A549 (cell line): ENCODE measurements around the gene MTERF2. TPM values are rescaled to one million over a fixed set of nuclear protein-coding genes. Genes with fewer than 3 reads are reported as not detected.

Source experiments
- ATAC-seq, 2 experiments: fragments of 200-7000 bp in 1 of 2; fragments of >200 bp in 1 of 2; cut with Nextera tagmentation in 1 of 2; cut with Tn5 transposase in 1 of 2; 3 replicates each; pipeline versions ENCODE4 v1.8.0 to v1.9.1; 2018 to 2020; ENCODE audit warnings: mild to moderate bottlenecking in 1 of 2, moderate library complexity in 1 of 2
- CTCF ChIA-PET: fragments of 300-600 bp; sonication (Branson Sonifier 250); formaldehyde crosslinking; extraction: SDS; loops from one replicate; lab custom pipeline; 2021; ENCODE audit warnings: antibody characterized with exemption, inconsistent platforms; lab: Yijun Ruan, JAX
- POLR2A ChIA-PET: fragments of 350-600 bp; formaldehyde crosslinking; extraction: SDS; loops from one replicate; lab custom pipeline; 2021; ENCODE audit warnings: antibody characterized with exemption, inconsistent platforms; lab: Yijun Ruan, JAX
- DNase-seq, 2 experiments: peaks; one replicate each; pipeline versions ENCODE4 v3.0.0 to v3.0.0-alpha.2; 2011 to 2016; ENCODE audit warnings: low read depth in 1 of 2, low spot score in 1 of 2
- FAIRE-seq: peaks from 2 replicates; lab custom pipeline; 2011; peaks lifted over from hg19 to GRCh38; lab: Jason Lieb, UNC
- H3K27ac ChIP-seq, 2 experiments: fragments of >200 bp; sonication (Bioruptor Twin); formaldehyde crosslinking; 3 replicates each; pipeline ENCODE4 v1.5.1; 2016 to 2017
- H3K4me1 ChIP-seq: fragments of >200 bp; sonication (Bioruptor Twin); formaldehyde crosslinking; 3 replicates; pipeline ENCODE4 v1.6.1; 2016
- H3K4me2 ChIP-seq: fragments of >200 bp; sonication (Bioruptor Twin); formaldehyde crosslinking; 3 replicates; pipeline ENCODE4 v1.6.1; 2016
- H3K4me3 ChIP-seq: fragments of >200 bp; sonication (Bioruptor Twin); formaldehyde crosslinking; 3 replicates; pipeline ENCODE4 v1.5.1; 2016
- H3K9me3 ChIP-seq: fragments of >200 bp; sonication (Bioruptor Twin); formaldehyde crosslinking; 3 replicates; pipeline ENCODE4 v1.6.1; 2016
- BHLHE40 ChIP-seq: IDR thresholded peaks from 2 replicates; pipeline ENCODE4 v1.6.1; 2012; ENCODE audit warnings: low read depth, low read length, inconsistent platforms
- CBX2 ChIP-seq: fragments of 200-600 bp; sonication (generic); IDR thresholded peaks from 2 replicates; pipeline ENCODE4 v1.6.1; 2016; ENCODE audit warnings: low read depth, mild to moderate bottlenecking, borderline replicate concordance
- CHD2 ChIP-seq: fragments of 150-350 bp; IDR thresholded peaks from 2 replicates; pipeline ENCODE4 v1.6.1; 2014; ENCODE audit warnings: low read length; ENCODE audit not compliant: partially characterized antibody
- FOSB ChIP-seq: fragments of 250-450 bp; sonication (Bioruptor Pico); IDR thresholded peaks from 2 replicates; pipeline ENCODE4 v1.5.0; 2020; ENCODE audit warnings: mild to moderate bottlenecking, moderate library complexity
- FOXS1 ChIP-seq: fragments of 250-450 bp; sonication (Bioruptor Pico); IDR thresholded peaks from 2 replicates; pipeline ENCODE4 v1.5.0; 2020; ENCODE audit warnings: mild to moderate bottlenecking, moderate library complexity
- HOXB13 ChIP-seq: fragments of 250-450 bp; sonication (Bioruptor Pico); IDR thresholded peaks from 2 replicates; pipeline ENCODE4 v1.5.0; 2020; ENCODE audit warnings: low read depth, mild to moderate bottlenecking, moderate library complexity
- KDM5A ChIP-seq: fragments of 200-600 bp; sonication (generic); IDR thresholded peaks from 2 replicates; pipeline ENCODE4 v1.6.1; 2016; ENCODE audit warnings: antibody characterized with exemption, mild to moderate bottlenecking
- RARB ChIP-seq: fragments of 250-450 bp; sonication (Bioruptor Pico); IDR thresholded peaks from 2 replicates; pipeline ENCODE4 v1.8.0; 2021; ENCODE audit warnings: mild to moderate bottlenecking, moderate library complexity
- RCOR1 ChIP-seq: fragments of 150-350 bp; IDR thresholded peaks from 2 replicates; pipeline ENCODE4 v1.6.1; 2014; ENCODE audit warnings: antibody characterized with exemption, low read length, low read depth
- SMC3 ChIP-seq: fragments of >200 bp; sonication (Bioruptor Twin); formaldehyde crosslinking; IDR thresholded peaks from 3 replicates; pipeline ENCODE4 v1.6.1; 2018; ENCODE audit warnings: inconsistent platforms
- SREBF2 ChIP-seq: fragments of 450-650 bp; IDR thresholded peaks from 2 replicates; pipeline ENCODE4 v1.6.1; 2014; ENCODE audit warnings: mild to moderate bottlenecking, moderate library complexity
- TFCP2L1 ChIP-seq: fragments of 250-450 bp; sonication (Bioruptor Pico); IDR thresholded peaks from 2 replicates; pipeline ENCODE4 v1.5.0; 2021; ENCODE audit warnings: mild to moderate bottlenecking
- WGBS: methylation state at CpG from one replicate; pipeline ENCODE4 v1.1.6; 2017; ENCODE audit errors: missing lambda C conversion rate; 5-methylcytosine and 5-hydroxymethylcytosine counted together
- polyA plus RNA-seq, 4 experiments: library from polyadenylated mRNA; depleted of rRNA in 3 of 4; stranded (reverse); fragments of >200 nt; fragmentation: RNase III in 1 of 4; extraction: RNeasy Plus Mini Kit Qiagen cat#74134 plus additional on column Dnase treatment in 1 of 4; gene quantifications; 2 replicates in 3 of 4; 3 replicates in 1 of 4; pipeline ENCODE4 v1.2.3, GENCODE V29; 2011 to 2017
- TF ChIP-seq, protein P1 (sequence below): fragments of 250-450 bp; sonication (Bioruptor Pico); IDR thresholded peaks from 2 replicates; pipeline ENCODE4 v1.5.0; 2020; ENCODE audit warnings: low read depth, mild to moderate bottlenecking, moderate library complexity
- TF ChIP-seq, protein P2 (sequence below): fragments of >200 bp; sonication (Bioruptor Twin); formaldehyde crosslinking; IDR thresholded peaks from 3 replicates; pipeline ENCODE4 v1.5.1; 2016
- TF ChIP-seq, protein P3 (sequence below): fragments of >200 bp; sonication (Bioruptor Twin); formaldehyde crosslinking; IDR thresholded peaks from 2 replicates; pipeline ENCODE4 v1.6.1; 2016
- TF ChIP-seq, protein P4 (sequence below): fragments of 150-350 bp; IDR thresholded peaks from 2 replicates; pipeline ENCODE4 v1.6.1; 2014; ENCODE audit warnings: low read depth, mild to moderate bottlenecking, low read length
- TF ChIP-seq, protein P5 (sequence below): fragments of >200 bp; sonication (Bioruptor Twin); formaldehyde crosslinking; IDR thresholded peaks from 3 replicates; pipeline ENCODE4 v1.6.1; 2016

Gene MTERF2
- polyA plus RNA-seq, 2 of the 4 experiments (the other 2 are of a cell fraction), result 13.9 to 14.5 TPM

DNA sequence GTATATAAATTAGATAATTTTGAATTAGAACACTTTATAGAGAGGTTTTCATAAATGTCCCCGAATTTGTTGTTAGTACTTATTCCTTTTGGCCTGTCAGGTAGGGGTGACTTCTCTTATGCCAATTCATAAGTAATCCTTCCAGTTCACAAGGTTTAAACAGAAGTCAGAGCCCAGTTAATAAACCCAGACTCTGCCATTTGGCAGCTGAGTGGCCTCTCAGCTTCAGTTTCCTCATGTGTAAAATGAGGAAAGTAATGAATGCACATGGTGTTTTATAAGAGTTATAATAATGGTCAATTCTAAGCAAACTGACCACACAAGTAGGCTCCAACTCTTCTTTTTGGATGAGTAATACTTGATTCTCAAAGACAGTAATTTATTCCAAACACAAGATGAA, 10.3 kb downstream of the MTERF2 start:
- FAIRE-seq (no peak), ATAC-seq (no peak), DNase-seq (no peak)
- 68% methylated on average over 1 of the region's 1 CpG for WGBS
- Histone ChIP-seq H3K4me2 (peak overlapping the region; percentile 35), H3K4me1 (peaks cover 25% of the 10 kb centered on the region), H3K9me3 (no peaks in the 10 kb centered on the region), H3K27ac (no peak overlapping the region), H3K4me3 (no peak overlapping the region)
- ChIA-PET POLR2A (interaction anchor here (0.6 to 3.2 kb wide), 2 partner anchors 10 to 624 kb away, joined by 3 to 12 read pairs; partner anchors contain the start of gene MTERF2), CTCF (interaction anchor here (0.6 to 1.0 kb wide), 3 partner anchors 19 to 590 kb away, joined by 3 to 4 read pairs (median 3); partner anchors contain the start of gene TMEM263)
- TF ChIP-seq, protein P1, sequence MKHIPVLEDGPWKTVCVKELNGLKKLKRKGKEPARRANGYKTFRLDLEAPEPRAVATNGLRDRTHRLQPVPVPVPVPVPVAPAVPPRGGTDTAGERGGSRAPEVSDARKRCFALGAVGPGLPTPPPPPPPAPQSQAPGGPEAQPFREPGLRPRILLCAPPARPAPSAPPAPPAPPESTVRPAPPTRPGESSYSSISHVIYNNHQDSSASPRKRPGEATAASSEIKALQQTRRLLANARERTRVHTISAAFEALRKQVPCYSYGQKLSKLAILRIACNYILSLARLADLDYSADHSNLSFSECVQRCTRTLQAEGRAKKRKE (CRISPR knock-in tag), result no peak

DNA sequence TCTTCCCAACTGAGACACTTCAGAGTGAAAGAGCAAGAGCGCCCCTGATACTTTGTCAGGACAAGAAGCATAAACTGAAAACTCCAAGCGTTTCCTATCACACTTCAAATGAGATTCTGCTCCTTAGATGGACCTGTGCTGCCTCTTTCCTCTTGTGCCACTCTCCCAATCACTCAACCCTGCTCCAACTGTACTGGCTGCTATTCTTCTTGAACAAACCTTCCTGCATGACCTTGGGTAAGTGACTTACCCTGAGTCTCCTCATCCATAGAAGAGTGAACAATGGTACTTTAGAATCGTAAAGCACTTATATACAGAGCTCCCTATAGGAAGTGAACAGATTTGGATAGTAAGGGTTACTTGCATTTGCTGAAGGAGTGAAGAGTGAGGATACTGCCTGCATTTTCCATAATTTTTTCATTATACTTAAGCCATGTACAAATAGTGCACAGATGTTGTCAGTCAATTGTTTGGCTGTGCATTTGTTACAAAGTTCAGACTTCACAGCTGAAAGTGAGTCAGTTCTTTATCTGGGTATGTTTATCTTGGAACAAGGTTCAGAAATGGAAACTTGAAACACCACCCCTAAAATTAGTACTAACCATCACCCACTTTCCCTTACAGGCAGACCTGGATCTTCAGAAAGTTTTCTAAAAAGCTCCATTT, 10.8 kb downstream of the MTERF2 start:
- TF ChIP-seq FOSB (CRISPR knock-in tag) (no peak), TFCP2L1 (CRISPR knock-in tag) (no peak), BHLHE40 (no peak), FOXS1 (CRISPR knock-in tag) (no peak), KDM5A (no peak), CBX2 (no peak), SMC3 (no peak)
- TF ChIP-seq, protein P2, sequence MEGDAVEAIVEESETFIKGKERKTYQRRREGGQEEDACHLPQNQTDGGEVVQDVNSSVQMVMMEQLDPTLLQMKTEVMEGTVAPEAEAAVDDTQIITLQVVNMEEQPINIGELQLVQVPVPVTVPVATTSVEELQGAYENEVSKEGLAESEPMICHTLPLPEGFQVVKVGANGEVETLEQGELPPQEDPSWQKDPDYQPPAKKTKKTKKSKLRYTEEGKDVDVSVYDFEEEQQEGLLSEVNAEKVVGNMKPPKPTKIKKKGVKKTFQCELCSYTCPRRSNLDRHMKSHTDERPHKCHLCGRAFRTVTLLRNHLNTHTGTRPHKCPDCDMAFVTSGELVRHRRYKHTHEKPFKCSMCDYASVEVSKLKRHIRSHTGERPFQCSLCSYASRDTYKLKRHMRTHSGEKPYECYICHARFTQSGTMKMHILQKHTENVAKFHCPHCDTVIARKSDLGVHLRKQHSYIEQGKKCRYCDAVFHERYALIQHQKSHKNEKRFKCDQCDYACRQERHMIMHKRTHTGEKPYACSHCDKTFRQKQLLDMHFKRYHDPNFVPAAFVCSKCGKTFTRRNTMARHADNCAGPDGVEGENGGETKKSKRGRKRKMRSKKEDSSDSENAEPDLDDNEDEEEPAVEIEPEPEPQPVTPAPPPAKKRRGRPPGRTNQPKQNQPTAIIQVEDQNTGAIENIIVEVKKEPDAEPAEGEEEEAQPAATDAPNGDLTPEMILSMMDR, result no peak
- Histone ChIP-seq H3K4me2 (peak overlapping the region; percentile 35), H3K27ac (no peak overlapping the region), H3K9me3 (no peaks in the 10 kb centered on the region), H3K4me3 (no peak overlapping the region), H3K4me1 (peaks cover 25% of the 10 kb centered on the region)
- ChIA-PET POLR2A (interaction anchor here (3.2 kb wide), 1 partner anchor 11 kb away, joined by 12 read pairs; the partner anchor contains the start of gene MTERF2), CTCF (interaction anchor here (0.8 to 1.0 kb wide), 2 partner anchors 18 to 20 kb away, joined by 3 to 4 read pairs; partner anchors contain the start of gene TMEM263)
- FAIRE-seq, result no peak
- DNase-seq, result no peak
- 88% methylated on average over 3 of the region's 3 CpGs for WGBS
- peak; percentile 35 to 37; a peak in 4 of 6 replicates for ATAC-seq

DNA sequence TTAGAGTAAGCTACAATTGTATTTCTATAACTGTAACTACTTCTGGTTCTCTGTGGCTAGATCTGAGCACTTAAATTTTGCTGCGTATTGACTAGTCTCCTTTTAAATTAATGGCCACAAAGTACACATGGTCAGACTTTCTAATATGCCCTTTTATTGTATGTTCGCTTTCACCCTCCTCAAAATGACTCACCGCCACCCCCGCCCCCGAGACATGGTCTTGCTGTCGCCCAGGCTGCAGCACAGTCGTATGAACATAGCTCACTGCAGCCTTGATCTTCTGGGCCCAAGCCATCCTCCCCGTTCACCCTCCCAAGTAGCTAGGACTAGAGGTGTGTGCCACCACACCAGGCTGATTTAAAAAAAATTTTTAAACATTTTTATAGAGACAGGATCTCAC, 11.8 kb downstream of the MTERF2 start:
- Histone ChIP-seq H3K27ac (no peak overlapping the region), H3K9me3 (no peaks in the 10 kb centered on the region), H3K4me3 (no peak overlapping the region), H3K4me1 (peaks cover 25% of the 10 kb centered on the region), H3K4me2 (no peak overlapping the region)
- TF ChIP-seq HOXB13 (CRISPR knock-in tag) (no peak), FOXS1 (CRISPR knock-in tag) (no peak), BHLHE40 (no peak), SREBF2 (no peak), KDM5A (no peak), RARB (CRISPR knock-in tag) (no peak), CHD2 (no peak), RCOR1 (no peak)
- TF ChIP-seq, protein P3, sequence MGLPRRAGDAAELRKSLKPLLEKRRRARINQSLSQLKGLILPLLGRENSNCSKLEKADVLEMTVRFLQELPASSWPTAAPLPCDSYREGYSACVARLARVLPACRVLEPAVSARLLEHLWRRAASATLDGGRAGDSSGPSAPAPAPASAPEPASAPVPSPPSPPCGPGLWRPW, result no peak
- TF ChIP-seq, protein P4, sequence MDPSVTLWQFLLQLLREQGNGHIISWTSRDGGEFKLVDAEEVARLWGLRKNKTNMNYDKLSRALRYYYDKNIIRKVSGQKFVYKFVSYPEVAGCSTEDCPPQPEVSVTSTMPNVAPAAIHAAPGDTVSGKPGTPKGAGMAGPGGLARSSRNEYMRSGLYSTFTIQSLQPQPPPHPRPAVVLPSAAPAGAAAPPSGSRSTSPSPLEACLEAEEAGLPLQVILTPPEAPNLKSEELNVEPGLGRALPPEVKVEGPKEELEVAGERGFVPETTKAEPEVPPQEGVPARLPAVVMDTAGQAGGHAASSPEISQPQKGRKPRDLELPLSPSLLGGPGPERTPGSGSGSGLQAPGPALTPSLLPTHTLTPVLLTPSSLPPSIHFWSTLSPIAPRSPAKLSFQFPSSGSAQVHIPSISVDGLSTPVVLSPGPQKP, result no peak
- TF ChIP-seq, protein P5, sequence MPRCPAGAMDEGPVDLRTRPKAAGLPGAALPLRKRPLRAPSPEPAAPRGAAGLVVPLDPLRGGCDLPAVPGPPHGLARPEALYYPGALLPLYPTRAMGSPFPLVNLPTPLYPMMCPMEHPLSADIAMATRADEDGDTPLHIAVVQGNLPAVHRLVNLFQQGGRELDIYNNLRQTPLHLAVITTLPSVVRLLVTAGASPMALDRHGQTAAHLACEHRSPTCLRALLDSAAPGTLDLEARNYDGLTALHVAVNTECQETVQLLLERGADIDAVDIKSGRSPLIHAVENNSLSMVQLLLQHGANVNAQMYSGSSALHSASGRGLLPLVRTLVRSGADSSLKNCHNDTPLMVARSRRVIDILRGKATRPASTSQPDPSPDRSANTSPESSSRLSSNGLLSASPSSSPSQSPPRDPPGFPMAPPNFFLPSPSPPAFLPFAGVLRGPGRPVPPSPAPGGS, result no peak
- ATAC-seq (no peak), DNase-seq (no peak), FAIRE-seq (no peak)
- 92% methylated on average over 8 of the region's 8 CpGs for WGBS
- POLR2A ChIA-PET, result interaction anchor here (1.3 kb wide), 1 partner anchor 20 kb away, joined by 3 read pairs; the partner anchor contains the start of gene TMEM263
- CTCF ChIA-PET, result no interaction called here
